HEK293 (cell line): ENCODE data around the gene FASTKD3.

Experiments
- CTCF ChIA-PET: fragments of 350-600 bp; formaldehyde crosslinking; extraction: SDS; loops from one replicate; lab custom pipeline; 2021; ENCODE audit warnings: antibody characterized with exemption; lab: Yijun Ruan, JAX
- POLR2A ChIA-PET: fragments of 300-600 bp; formaldehyde crosslinking; extraction: SDS; loops from one replicate; lab custom pipeline; 2020; ENCODE audit warnings: antibody characterized with exemption, inconsistent platforms; lab: Yijun Ruan, JAX
- H3K27ac ChIP-seq: fragments of 200-500 bp; sonication (Bioruptor generic); 2 replicates; pipeline ENCODE4 v1.5.1; 2014; ENCODE audit warnings: low read depth, low read length, control low read depth, inconsistent platforms; ENCODE audit errors: extremely low read depth
- H3K36me3 ChIP-seq, 2 experiments: fragments of 200-500 bp in 1 of 2; sonication (Bioruptor generic) in 1 of 2; 1 replicate in 1 of 2; 2 replicates in 1 of 2; pipeline ENCODE4 v1.5.1; 2014 to 2017; ENCODE audit warnings: inconsistent platforms in 2 of 2, low read length in 2 of 2; ENCODE audit not compliant: control insufficient read depth in 2 of 2, insufficient read depth in 1 of 2
- H3K4me1 ChIP-seq: fragments of 200-500 bp; sonication (Bioruptor generic); 2 replicates; pipeline ENCODE4 v1.5.1; 2014; ENCODE audit warnings: mild to moderate bottlenecking, low read length, inconsistent platforms; ENCODE audit not compliant: control insufficient read depth, insufficient read depth
- H3K4me3 ChIP-seq: 2 replicates; pipeline ENCODE4 v1.5.1; 2011; ENCODE audit warnings: low read depth, mild to moderate bottlenecking, control low read depth, low read length, moderate library complexity
- H3K9me3 ChIP-seq: fragments of 200-500 bp; sonication (Bioruptor generic); 2 replicates; pipeline ENCODE4 v1.5.1; 2014; ENCODE audit warnings: low read depth, low read length, inconsistent platforms; ENCODE audit not compliant: control insufficient read depth, insufficient read depth
- HOXC10 ChIP-seq: sonication (generic); formaldehyde crosslinking; IDR thresholded peaks from 2 replicates; pipeline ENCODE4 v1.8.1; 2023; ENCODE audit warnings: mild to moderate bottlenecking, missing genetic modification reagents
- KLF10 ChIP-seq: fragments of 450-650 bp; IDR thresholded peaks from 2 replicates; pipeline ENCODE4 v1.5.1; 2018; ENCODE audit warnings: missing biosample characterization, mild to moderate bottlenecking, missing genetic modification characterization
- KLF7 ChIP-seq: fragments of 450-650 bp; formaldehyde crosslinking; IDR thresholded peaks from 2 replicates; pipeline ENCODE4 v1.5.1; 2016; ENCODE audit warnings: missing biosample characterization, missing genetic modification characterization, borderline replicate concordance
- KLF9 ChIP-seq: fragments of 450-650 bp; formaldehyde crosslinking; IDR thresholded peaks from 2 replicates; pipeline ENCODE4 v1.5.1; 2016; ENCODE audit warnings: missing biosample characterization, missing genetic modification characterization, low read depth
- RBAK ChIP-seq: fragments of 450-650 bp; formaldehyde crosslinking; IDR thresholded peaks from 2 replicates; pipeline ENCODE4 v1.5.1; 2016; ENCODE audit warnings: missing biosample characterization, missing genetic modification characterization
- SETDB1 ChIP-seq: IDR thresholded peaks from one replicate; pipeline ENCODE4 v1.6.1; 2017; ENCODE audit warnings: mild to moderate bottlenecking, low read length, moderate library complexity, mixed read lengths; ENCODE audit not compliant: insufficient read length
- ZNF10 ChIP-seq: fragments of 450-650 bp; formaldehyde crosslinking; IDR thresholded peaks from 2 replicates; pipeline ENCODE4 v1.5.1; 2017; ENCODE audit warnings: missing biosample characterization, missing genetic modification characterization
- ZNF23 ChIP-seq: fragments of 450-650 bp; formaldehyde crosslinking; IDR thresholded peaks from 2 replicates; pipeline ENCODE4 v1.5.1; 2016; ENCODE audit warnings: missing biosample characterization, missing genetic modification characterization, borderline replicate concordance
- ZNF394 ChIP-seq: fragments of 450-650 bp; formaldehyde crosslinking; IDR thresholded peaks from 2 replicates; pipeline ENCODE4 v1.5.1; 2016; ENCODE audit warnings: missing biosample characterization, missing genetic modification characterization, mild to moderate bottlenecking, moderate library complexity, borderline replicate concordance
- ZNF521 ChIP-seq: fragments of 450-650 bp; formaldehyde crosslinking; IDR thresholded peaks from 2 replicates; pipeline ENCODE4 v1.5.1; 2017; ENCODE audit warnings: missing biosample characterization, mild to moderate bottlenecking, missing genetic modification characterization
- ZNF677 ChIP-seq: fragments of 450-650 bp; IDR thresholded peaks from 2 replicates; pipeline ENCODE4 v1.5.0; 2018; ENCODE audit warnings: missing biosample characterization, mild to moderate bottlenecking, missing genetic modification characterization, moderate library complexity
- ZNF843 ChIP-seq: fragments of 450-650 bp; formaldehyde crosslinking; IDR thresholded peaks from 2 replicates; pipeline ENCODE4 v1.5.1; 2016; ENCODE audit warnings: missing biosample characterization, missing genetic modification characterization
- TF ChIP-seq, protein P1 (sequence below): fragments of 450-650 bp; formaldehyde crosslinking; IDR thresholded peaks from 2 replicates; pipeline ENCODE4 v1.5.1; 2017; ENCODE audit warnings: missing biosample characterization, missing genetic modification characterization
- TF ChIP-seq, protein P2 (sequence below): fragments of 450-650 bp; formaldehyde crosslinking; IDR thresholded peaks from 2 replicates; pipeline ENCODE4 v1.5.1; 2017; ENCODE audit warnings: missing biosample characterization, missing genetic modification characterization

Gene FASTKD3

DNA sequence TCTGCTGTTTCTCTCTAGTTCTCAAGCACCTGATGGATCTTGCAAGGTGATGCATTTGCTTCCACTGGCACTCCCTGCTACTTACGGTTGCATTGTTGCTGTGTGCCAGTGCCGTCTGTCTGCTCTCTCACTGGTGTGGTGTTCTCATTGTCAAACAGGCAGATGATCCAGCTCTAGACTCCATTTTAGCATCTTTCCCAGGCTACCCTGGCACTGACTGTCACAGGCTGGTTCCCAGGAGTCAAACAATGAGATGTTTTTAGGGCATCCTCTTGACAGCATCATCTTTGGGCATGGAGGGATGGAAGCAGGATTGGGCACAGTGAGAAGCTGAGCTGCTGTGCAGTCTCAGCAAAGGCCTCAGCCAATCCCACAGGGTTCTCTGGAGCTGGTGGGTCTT lies 13.0 kb upstream of the FASTKD3 start (continued):
- TF ChIP-seq ZNF394 (tag by site-specific recombination) = no peak

DNA sequence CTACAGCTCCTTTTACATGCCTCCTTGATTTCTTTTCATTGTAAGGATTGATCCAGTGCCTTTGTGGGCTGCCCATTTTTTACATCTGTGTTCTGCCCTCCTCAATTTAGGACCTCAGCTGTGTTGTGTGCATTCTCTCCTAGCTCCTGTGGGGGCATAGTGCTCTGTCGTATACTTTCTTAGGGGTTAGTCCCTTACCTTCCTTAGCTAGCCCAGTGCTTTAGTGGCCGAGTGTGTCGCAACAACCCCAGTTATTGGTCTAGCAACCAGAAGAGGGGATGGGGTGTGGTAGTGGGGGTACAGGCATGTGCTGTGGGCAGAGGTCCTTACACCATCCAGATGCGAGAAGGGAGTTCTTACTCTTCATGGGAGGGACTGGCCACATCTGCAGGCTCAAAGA lies 12.3 kb upstream of the FASTKD3 start:
- Histone ChIP-seq H3K9me3 (no peaks in the 10 kb centered on the region), H3K4me1 (no peaks in the 10 kb centered on the region), H3K4me3 (no peak overlapping the region), H3K36me3 (peaks cover 43 to 95% of the 10 kb centered on the region in 2 experiments), H3K27ac (no peak overlapping the region)
- ChIA-PET CTCF (interaction anchor here (0.5 to 0.6 kb wide), 2 partner anchors 600 to 1478 kb away, joined by 3 read pairs; no protein-coding TSS in a partner anchor), POLR2A (interaction anchor here (6.2 kb wide), 1 partner anchor 12 kb away, joined by 22 read pairs; the partner anchor contains the start of genes FASTKD3 and MTRR)
- TF ChIP-seq KLF7 (tag by site-specific recombination) (no peak), RBAK (tag by site-specific recombination) (no peak), KLF9 (tag by site-specific recombination) (no peak)

DNA sequence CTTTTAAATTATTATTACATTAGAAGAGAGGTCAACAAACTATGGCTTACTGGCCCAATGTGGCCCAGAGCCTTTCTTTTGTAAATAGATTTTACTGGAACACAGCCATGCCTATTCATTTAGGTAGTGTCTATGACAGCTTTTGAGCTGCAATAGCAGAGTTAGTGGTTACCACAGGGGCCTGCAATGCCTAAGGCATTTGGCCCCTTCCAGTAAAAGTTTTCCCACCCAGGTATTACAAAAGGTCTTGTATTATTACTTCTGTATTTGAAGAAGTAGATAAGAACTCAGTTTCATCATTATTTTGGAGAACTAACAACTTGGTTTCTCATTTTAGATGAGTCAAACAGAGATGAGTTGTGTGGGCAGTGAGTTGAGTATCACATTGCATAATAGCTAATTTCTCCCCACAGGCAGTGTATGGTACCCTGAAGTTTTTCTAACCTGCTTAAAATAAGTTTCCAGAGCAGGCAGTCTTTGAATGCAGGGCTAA lies 9.6 kb upstream of the FASTKD3 start:
- ChIA-PET POLR2A (interaction anchor here (6.2 kb wide), 1 partner anchor 9 kb away, joined by 22 read pairs; the partner anchor contains the start of genes FASTKD3 and MTRR), CTCF (interaction anchor here (1.2 to 5.6 kb wide), 2 partner anchors 8 to 11 kb away, joined by 3 to 32 read pairs; no protein-coding TSS in a partner anchor)
- no peaks in the 10 kb centered on the region for H3K4me1 ChIP-seq
- H3K4me3 ChIP-seq = no peak overlapping the region
- H3K27ac ChIP-seq = no peak overlapping the region
- H3K36me3 ChIP-seq = peaks cover 46 to 95% of the 10 kb centered on the region in 2 experiments
- TF ChIP-seq ZNF843 (tag by site-specific recombination) = no peak
- TF ChIP-seq, protein P1, sequence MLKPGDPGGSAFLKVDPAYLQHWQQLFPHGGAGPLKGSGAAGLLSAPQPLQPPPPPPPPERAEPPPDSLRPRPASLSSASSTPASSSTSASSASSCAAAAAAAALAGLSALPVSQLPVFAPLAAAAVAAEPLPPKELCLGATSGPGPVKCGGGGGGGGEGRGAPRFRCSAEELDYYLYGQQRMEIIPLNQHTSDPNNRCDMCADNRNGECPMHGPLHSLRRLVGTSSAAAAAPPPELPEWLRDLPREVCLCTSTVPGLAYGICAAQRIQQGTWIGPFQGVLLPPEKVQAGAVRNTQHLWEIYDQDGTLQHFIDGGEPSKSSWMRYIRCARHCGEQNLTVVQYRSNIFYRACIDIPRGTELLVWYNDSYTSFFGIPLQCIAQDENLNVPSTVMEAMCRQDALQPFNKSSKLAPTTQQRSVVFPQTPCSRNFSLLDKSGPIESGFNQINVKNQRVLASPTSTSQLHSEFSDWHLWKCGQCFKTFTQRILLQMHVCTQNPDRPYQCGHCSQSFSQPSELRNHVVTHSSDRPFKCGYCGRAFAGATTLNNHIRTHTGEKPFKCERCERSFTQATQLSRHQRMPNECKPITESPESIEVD (tag by site-specific recombination) = peak; percentile 53
- H3K9me3 ChIP-seq = no peaks in the 10 kb centered on the region

DNA sequence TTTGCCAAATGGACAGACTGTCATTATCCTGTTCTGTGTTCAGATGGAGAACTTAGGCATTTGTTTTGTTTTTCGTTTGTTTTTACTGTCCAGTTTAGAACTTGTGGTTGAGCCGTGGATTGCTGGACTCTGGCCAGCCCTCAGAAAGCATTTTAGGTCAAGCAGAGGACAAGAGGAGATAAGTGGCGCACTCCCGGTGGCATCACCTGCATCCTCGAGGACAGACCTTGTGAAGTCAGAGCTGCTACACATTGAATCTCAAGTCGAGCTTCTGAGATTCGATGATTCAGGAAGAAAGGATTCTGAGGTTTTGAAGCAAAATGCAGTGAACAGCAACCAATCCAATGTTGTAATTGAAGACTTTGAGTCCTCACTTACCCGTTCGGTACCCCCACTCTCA lies 9.0 kb upstream of the FASTKD3 start:
- H3K9me3 ChIP-seq = no peaks in the 10 kb centered on the region
- TF ChIP-seq SETDB1 = no peak
- no peak for TF ChIP-seq KLF10
- TF ChIP-seq ZNF10 = no peak
- TF ChIP-seq, all 188 proteins: peak for 0
- CTCF ChIA-PET = interaction anchor here (0.9 to 5.6 kb wide), 2 partner anchors 9 to 21 kb away, joined by 4 to 32 read pairs; no protein-coding TSS in a partner anchor
- H3K4me1 ChIP-seq = no peaks in the 10 kb centered on the region
- H3K27ac ChIP-seq = no peak overlapping the region
- POLR2A ChIA-PET = interaction anchor here (6.2 kb wide), 1 partner anchor 9 kb away, joined by 22 read pairs; the partner anchor contains the start of genes FASTKD3 and MTRR
- H3K4me3 ChIP-seq = no peak overlapping the region
- peaks cover 42 to 95% of the 10 kb centered on the region in 2 experiments for H3K36me3 ChIP-seq

DNA sequence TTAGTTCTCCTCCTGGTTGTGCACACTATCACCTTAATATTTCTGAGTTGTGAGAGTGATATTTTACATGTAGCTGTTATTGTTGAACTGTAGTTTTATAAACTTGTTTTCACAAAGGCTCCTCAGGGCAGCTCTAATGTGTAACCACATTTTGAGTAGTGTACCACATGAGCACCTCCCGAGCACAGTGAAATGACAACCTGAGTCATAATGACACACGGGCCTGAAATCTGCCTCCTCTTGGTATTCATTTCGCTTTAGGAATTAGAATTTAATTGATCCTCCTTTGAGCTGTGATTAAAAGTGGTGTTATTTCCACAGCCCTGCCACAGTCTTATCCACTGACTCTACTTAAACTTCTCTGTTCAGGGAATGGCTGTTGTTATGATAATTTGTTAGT lies 8.0 kb upstream of the FASTKD3 start:
- POLR2A ChIA-PET = interaction anchor here (6.2 kb wide), 1 partner anchor 8 kb away, joined by 22 read pairs; the partner anchor contains the start of genes FASTKD3 and MTRR
- H3K4me1 ChIP-seq = no peaks in the 10 kb centered on the region
- no peaks in the 10 kb centered on the region for H3K9me3 ChIP-seq
- TF ChIP-seq ZNF521 (no peak), ZNF677 (no peak), ZNF23 (tag by site-specific recombination) (no peak), HOXC10 (CRISPR knock-in tag) (no peak)
- TF ChIP-seq, protein P2, sequence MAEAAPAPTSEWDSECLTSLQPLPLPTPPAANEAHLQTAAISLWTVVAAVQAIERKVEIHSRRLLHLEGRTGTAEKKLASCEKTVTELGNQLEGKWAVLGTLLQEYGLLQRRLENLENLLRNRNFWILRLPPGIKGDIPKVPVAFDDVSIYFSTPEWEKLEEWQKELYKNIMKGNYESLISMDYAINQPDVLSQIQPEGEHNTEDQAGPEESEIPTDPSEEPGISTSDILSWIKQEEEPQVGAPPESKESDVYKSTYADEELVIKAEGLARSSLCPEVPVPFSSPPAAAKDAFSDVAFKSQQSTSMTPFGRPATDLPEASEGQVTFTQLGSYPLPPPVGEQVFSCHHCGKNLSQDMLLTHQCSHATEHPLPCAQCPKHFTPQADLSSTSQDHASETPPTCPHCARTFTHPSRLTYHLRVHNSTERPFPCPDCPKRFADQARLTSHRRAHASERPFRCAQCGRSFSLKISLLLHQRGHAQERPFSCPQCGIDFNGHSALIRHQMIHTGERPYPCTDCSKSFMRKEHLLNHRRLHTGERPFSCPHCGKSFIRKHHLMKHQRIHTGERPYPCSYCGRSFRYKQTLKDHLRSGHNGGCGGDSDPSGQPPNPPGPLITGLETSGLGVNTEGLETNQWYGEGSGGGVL (tag by site-specific recombination) = no peak
- H3K4me3 ChIP-seq = no peak overlapping the region
- peaks cover 42 to 95% of the 10 kb centered on the region in 2 experiments for H3K36me3 ChIP-seq
- no peak overlapping the region for H3K27ac ChIP-seq
- CTCF ChIA-PET = interaction anchor here (0.7 to 5.6 kb wide), 5 partner anchors 10 to 275 kb away, joined by 3 to 32 read pairs (median 4); no protein-coding TSS in a partner anchor
